Activated CD4-positive, alpha-beta T cell treated with anti-CD3 and anti-CD28 coated beads, Interleukin-2, amount 50 U/mL, for 48 hours (primary cell): ENCODE data around the gene EXO1.

Source experiments
- DNase-seq, 2 experiments: peaks; one replicate each; pipeline ENCODE4 v3.0.0-alpha.2; 2020

The EXO1 gene

GRCh38 chr1:241896670-241896962 is 48.6 kb downstream of the EXO1 start:
- DNase-seq = no peak

- DNase-seq = no peak
Measured at GRCh38 chr1:241899210-241899609, 51.2 kb downstream of the EXO1 start.

- DNase-seq = no peak
Measured at GRCh38 chr1:241900381-241900780, 52.4 kb downstream of the EXO1 start.

- no peak for DNase-seq
Measured at GRCh38 chr1:241902391-241903065, 54.5 kb downstream of the EXO1 start.

GRCh38 chr1:241916196-241916595 is 68.2 kb downstream of the EXO1 start:
- no peak for DNase-seq

GRCh38 chr1:241917487-241917886 is 69.5 kb downstream of the EXO1 start:
- DNase-seq = no peak

- no peak for DNase-seq
Measured at GRCh38 chr1:241918879-241919278, 70.9 kb downstream of the EXO1 start.

- no peak for DNase-seq
Measured at GRCh38 chr1:241924080-241924808, 76.2 kb downstream of the EXO1 start.

GRCh38 chr1:241926141-241926540 is 78.1 kb downstream of the EXO1 start:
- no peak for DNase-seq

GRCh38 chr1:241927321-241927720 is 79.3 kb downstream of the EXO1 start:
- DNase-seq = no peak

- no peak for DNase-seq
Measured at GRCh38 chr1:241932845-241933244, 84.8 kb downstream of the EXO1 start.

GRCh38 chr1:241934201-241934848 is 86.3 kb downstream of the EXO1 start:
- no peak for DNase-seq

GRCh38 chr1:241934866-241935265 is 86.9 kb downstream of the EXO1 start:
- no peak for DNase-seq
